ENCODE measurements around the gene GDAP2.

GDAP2 gene

GRCh38 chr1:117890452-117890851, 39.0 kb downstream of the GDAP2 start:
- CTCF ChIA-PET: no interaction called here
- POLR2A ChIA-PET: no interaction called here
- no peak for DNase-seq (ENCODE audit: extremely low spot score)
- TF ChIP-seq PKNOX1 (IDR thresholded peaks at IDR 0.05) (no peak), SUZ12 (IDR thresholded peaks at IDR 0.05) (no peak), LEF1 (IDR thresholded peaks at IDR 0.05; ENCODE audit: borderline replicate concordance) (no peak), NFRKB (IDR thresholded peaks at IDR 0.05) (no peak), HDGF (IDR thresholded peaks at IDR 0.05; ENCODE audit: borderline replicate concordance) (no peak), BHLHE40 (IDR thresholded peaks at IDR 0.05; ENCODE audit: borderline replicate concordance) (no peak), L3MBTL2 (conservative IDR thresholded peaks at IDR 0.05) (no peak), SP1 (IDR thresholded peaks at IDR 0.05) (no peak), FOXM1 (IDR thresholded peaks at IDR 0.05; ENCODE audit: borderline replicate concordance) (no peak), FOXK2 (IDR thresholded peaks at IDR 0.05) (no peak), TARDBP (IDR thresholded peaks at IDR 0.05) (no peak), ELF4 (IDR thresholded peaks at IDR 0.05) (no peak), ARNT (IDR thresholded peaks at IDR 0.05) (no peak), ZNF384 (IDR thresholded peaks at IDR 0.05) (no peak), CTBP1 (IDR thresholded peaks at IDR 0.05; ENCODE audit: borderline replicate concordance) (no peak), FOXA1 (IDR thresholded peaks at IDR 0.05) (no peak)

- ChIA-PET POLR2A (no interaction called here), CTCF (no interaction called here)
Observed at GRCh38 chr1:117886101-117886795, 43.2 kb downstream of the GDAP2 start.

GRCh38 chr1:117883616-117884015, 45.8 kb downstream of the GDAP2 start:
- ChIA-PET CTCF (no interaction called here), POLR2A (no interaction called here)
- DNase-seq (ENCODE audit: extremely low spot score): no peak
- TF ChIP-seq FOXK2 (IDR thresholded peaks at IDR 0.05) (no peak), FOXA1 (IDR thresholded peaks at IDR 0.05) (no peak), BHLHE40 (IDR thresholded peaks at IDR 0.05; ENCODE audit: borderline replicate concordance) (no peak), PKNOX1 (IDR thresholded peaks at IDR 0.05) (no peak), L3MBTL2 (conservative IDR thresholded peaks at IDR 0.05) (no peak), FOXM1 (IDR thresholded peaks at IDR 0.05; ENCODE audit: borderline replicate concordance) (no peak), ZNF384 (IDR thresholded peaks at IDR 0.05) (no peak), TARDBP (IDR thresholded peaks at IDR 0.05) (no peak), NFRKB (IDR thresholded peaks at IDR 0.05) (no peak), HDGF (IDR thresholded peaks at IDR 0.05; ENCODE audit: borderline replicate concordance) (no peak), SUZ12 (IDR thresholded peaks at IDR 0.05) (no peak), ARNT (IDR thresholded peaks at IDR 0.05) (no peak), ELF4 (IDR thresholded peaks at IDR 0.05) (no peak), SP1 (IDR thresholded peaks at IDR 0.05) (no peak)

More at GRCh38 chr1:117886101-117886795, 43.2 kb downstream of the GDAP2 start:
- no peak for TF ChIP-seq FOXK2 (IDR thresholded peaks at IDR 0.05)
- TF ChIP-seq NFRKB (IDR thresholded peaks at IDR 0.05): no peak
- TF ChIP-seq ZNF384 (IDR thresholded peaks at IDR 0.05): no peak
- TF ChIP-seq CTBP1 (IDR thresholded peaks at IDR 0.05; ENCODE audit: borderline replicate concordance): no peak
- no peak for TF ChIP-seq BHLHE40 (IDR thresholded peaks at IDR 0.05; ENCODE audit: borderline replicate concordance)
- TF ChIP-seq PKNOX1 (IDR thresholded peaks at IDR 0.05): no peak
- no peak for TF ChIP-seq SUZ12 (IDR thresholded peaks at IDR 0.05)
- no peak for TF ChIP-seq L3MBTL2 (conservative IDR thresholded peaks at IDR 0.05)
- TF ChIP-seq LEF1 (IDR thresholded peaks at IDR 0.05; ENCODE audit: borderline replicate concordance): no peak
- TF ChIP-seq TARDBP (IDR thresholded peaks at IDR 0.05): no peak
- TF ChIP-seq HDGF (IDR thresholded peaks at IDR 0.05; ENCODE audit: borderline replicate concordance): no peak
- TF ChIP-seq FOXA1 (IDR thresholded peaks at IDR 0.05): no peak
- TF ChIP-seq ARNT (IDR thresholded peaks at IDR 0.05): no peak
- TF ChIP-seq SP1 (IDR thresholded peaks at IDR 0.05): no peak
- no peak for DNase-seq (ENCODE audit: extremely low spot score)

- ChIA-PET POLR2A (no interaction called here), CTCF (no interaction called here)
- no peak for DNase-seq (ENCODE audit: extremely low spot score)
- TF ChIP-seq FOXA1 (IDR thresholded peaks at IDR 0.05) (no peak), NFRKB (IDR thresholded peaks at IDR 0.05) (no peak), PKNOX1 (IDR thresholded peaks at IDR 0.05) (no peak), L3MBTL2 (conservative IDR thresholded peaks at IDR 0.05) (no peak), FOXM1 (IDR thresholded peaks at IDR 0.05; ENCODE audit: borderline replicate concordance) (no peak)
Observed at GRCh38 chr1:117879284-117879683, 50.1 kb downstream of the GDAP2 start.

- DNase-seq (ENCODE audit: extremely low spot score): no peak
- ChIA-PET CTCF (no interaction called here), POLR2A (no interaction called here)
- no peak for TF ChIP-seq FOXA1 (IDR thresholded peaks at IDR 0.05)
- no peak for TF ChIP-seq CTBP1 (IDR thresholded peaks at IDR 0.05; ENCODE audit: borderline replicate concordance)
- no peak for TF ChIP-seq SP1 (IDR thresholded peaks at IDR 0.05)
- no peak for TF ChIP-seq BHLHE40 (IDR thresholded peaks at IDR 0.05; ENCODE audit: borderline replicate concordance)
- no peak for TF ChIP-seq HDGF (IDR thresholded peaks at IDR 0.05; ENCODE audit: borderline replicate concordance)
- no peak for TF ChIP-seq ELF4 (IDR thresholded peaks at IDR 0.05)
- TF ChIP-seq SUZ12 (IDR thresholded peaks at IDR 0.05): no peak
- TF ChIP-seq L3MBTL2 (conservative IDR thresholded peaks at IDR 0.05): no peak
- no peak for TF ChIP-seq LEF1 (IDR thresholded peaks at IDR 0.05; ENCODE audit: borderline replicate concordance)
Observed at GRCh38 chr1:117877823-117878222, 51.6 kb downstream of the GDAP2 start.

Data from HEK293T (cell line).